ENCODE data around the gene RPL39L.

GRCh38 chr3:187132666-187133065 is 6.6 kb downstream of the RPL39L start:
- no peak for TF ChIP-seq POLR2A (IDR thresholded peaks at IDR 0.05; ENCODE audit: low read length)
- TF ChIP-seq GATA1 (IDR thresholded peaks at IDR 0.05; ENCODE audit: low read depth, low read length): no peak
